Measurements from ENCODE around the gene CFAP77. TPM values are rescaled to one million over a fixed set of nuclear protein-coding genes. Genes with fewer than 3 reads are reported as not detected.

Gene CFAP77
- total RNA-seq, 1 donor from 2014 or later = not detected

DNA sequence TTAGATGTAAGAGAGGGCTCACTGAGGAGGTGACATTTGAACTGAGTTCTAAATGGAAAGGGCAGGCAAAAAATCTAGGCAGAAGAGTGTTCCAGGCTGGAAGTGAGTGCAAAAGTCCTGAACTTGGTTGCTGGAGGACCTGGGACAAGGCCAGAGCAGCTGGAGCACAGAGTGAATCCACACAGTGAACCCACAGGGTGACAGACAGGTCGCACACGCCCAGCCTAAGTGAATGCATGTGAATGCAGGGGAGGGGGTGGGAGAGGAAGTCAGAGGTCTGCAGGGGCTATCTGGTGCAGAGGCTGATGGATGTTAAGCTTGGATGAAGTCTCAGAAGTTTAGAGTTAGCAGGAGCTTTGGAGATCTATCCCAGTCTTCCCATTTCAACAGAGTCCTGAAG, 2.8 kb upstream of the CFAP77 start:
- no peak for TF ChIP-seq CTCF (conservative IDR thresholded peaks at IDR 0.05; ENCODE audit: low read depth, low read length)
- H3K4me3 ChIP-seq (ENCODE audit: low read depth, low read length) = peak overlapping the region; percentile 69
- DNase-seq (ENCODE audit: low read depth) = no peak

DNA sequence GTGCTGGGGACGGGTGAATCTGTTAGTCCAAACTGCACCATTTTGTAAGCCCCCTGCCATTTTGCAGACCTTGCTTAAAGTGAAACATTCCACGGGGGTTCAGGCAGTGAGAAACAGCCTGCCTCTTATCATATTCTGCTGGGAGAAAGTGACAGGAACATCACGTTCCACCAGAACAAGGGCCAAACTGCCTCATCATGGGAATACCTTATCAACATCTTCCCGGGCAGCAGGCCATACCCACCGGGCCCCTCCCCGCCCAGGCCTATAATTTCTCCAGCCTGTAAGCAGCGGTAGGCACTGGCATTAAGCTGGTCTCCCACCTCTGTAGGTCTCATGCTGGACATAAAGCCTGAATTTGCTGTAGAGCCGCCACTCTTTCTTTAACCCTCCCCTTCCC, 1.5 kb upstream of the CFAP77 start:
- no peak for DNase-seq (ENCODE audit: low read depth)
- no peak overlapping the region for H3K4me3 ChIP-seq (ENCODE audit: low read depth, low read length)
- TF ChIP-seq CTCF (conservative IDR thresholded peaks at IDR 0.05; ENCODE audit: low read depth, low read length) = no peak

DNA sequence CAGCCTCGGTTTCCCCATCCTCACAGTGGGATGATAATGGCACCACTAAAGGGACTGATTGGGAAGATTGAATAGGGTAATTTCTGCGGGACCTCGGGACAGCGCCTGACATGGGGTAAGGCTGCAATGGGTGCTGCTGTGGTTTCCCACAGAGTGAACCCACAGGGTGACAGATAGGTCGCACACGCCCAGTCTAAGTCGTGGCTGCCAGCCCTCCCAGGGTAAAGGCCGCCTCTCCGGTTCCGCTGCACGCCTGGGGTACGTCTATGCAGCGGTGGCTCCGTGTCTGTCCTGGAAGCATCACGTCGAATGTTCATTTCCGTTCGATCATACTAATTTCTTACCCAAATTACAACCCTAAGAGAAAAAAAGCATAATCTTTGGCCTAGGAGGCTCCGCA, 631 bp downstream of the CFAP77 start:
- no peak for DNase-seq (ENCODE audit: low read depth)
- peak overlapping the region; percentile 56 for H3K4me3 ChIP-seq (ENCODE audit: low read depth, low read length)
- no peak for TF ChIP-seq CTCF (conservative IDR thresholded peaks at IDR 0.05; ENCODE audit: low read depth, low read length)

GRCh38 chr9:132411091-132411508, 1.1 kb downstream of the CFAP77 start:
- TF ChIP-seq CTCF (conservative IDR thresholded peaks at IDR 0.05; ENCODE audit: low read depth, low read length) = peak; percentile 69
- H3K4me3 ChIP-seq (ENCODE audit: low read depth, low read length) = peak overlapping the region; percentile 16
- no peak for DNase-seq (ENCODE audit: low read depth)

GRCh38 chr9:132412089-132412488, 2.1 kb downstream of the CFAP77 start:
- TF ChIP-seq CTCF (conservative IDR thresholded peaks at IDR 0.05; ENCODE audit: low read depth, low read length) = peak; percentile 76
- no peak for DNase-seq (ENCODE audit: low read depth)
- H3K4me3 ChIP-seq (ENCODE audit: low read depth, low read length) = no peak overlapping the region

DNA sequence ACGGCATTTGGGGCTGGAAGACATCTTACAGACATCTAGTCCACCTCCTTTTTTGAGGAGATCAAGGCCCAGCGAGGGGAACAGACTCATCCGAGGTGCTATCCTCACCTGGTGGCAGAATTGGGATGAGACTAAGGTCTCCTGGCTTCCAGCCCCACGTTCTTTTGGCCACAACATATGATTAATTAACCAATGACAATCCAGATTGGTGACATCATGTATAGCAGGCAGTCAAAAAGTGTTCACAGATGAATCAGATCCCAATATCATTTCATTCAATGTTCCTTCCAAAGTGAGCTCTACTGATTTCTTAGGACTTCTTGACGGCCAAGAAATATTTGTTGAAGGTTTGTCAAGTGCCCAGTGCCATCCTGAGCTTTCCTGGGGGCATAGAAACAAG, 3.9 kb downstream of the CFAP77 start:
- DNase-seq (ENCODE audit: low read depth) = no peak
- TF ChIP-seq CTCF (conservative IDR thresholded peaks at IDR 0.05; ENCODE audit: low read depth, low read length) = no peak
- H3K4me3 ChIP-seq (ENCODE audit: low read depth, low read length) = no peak overlapping the region

- H3K4me3 ChIP-seq (ENCODE audit: low read depth, low read length) = no peak overlapping the region
- no peak for TF ChIP-seq CTCF (conservative IDR thresholded peaks at IDR 0.05; ENCODE audit: low read depth, low read length)
- no peak for DNase-seq (ENCODE audit: low read depth)
Observed at GRCh38 chr9:132414731-132415130, 4.7 kb downstream of the CFAP77 start.
